Measurements from ENCODE around the gene KREMEN2. TPM values are rescaled to one million over a fixed set of nuclear protein-coding genes. Genes with fewer than 3 reads are reported as not detected.

The KREMEN2 gene
- total RNA-seq, 1 donor from 2014 or later, result 8.0 TPM

DNA sequence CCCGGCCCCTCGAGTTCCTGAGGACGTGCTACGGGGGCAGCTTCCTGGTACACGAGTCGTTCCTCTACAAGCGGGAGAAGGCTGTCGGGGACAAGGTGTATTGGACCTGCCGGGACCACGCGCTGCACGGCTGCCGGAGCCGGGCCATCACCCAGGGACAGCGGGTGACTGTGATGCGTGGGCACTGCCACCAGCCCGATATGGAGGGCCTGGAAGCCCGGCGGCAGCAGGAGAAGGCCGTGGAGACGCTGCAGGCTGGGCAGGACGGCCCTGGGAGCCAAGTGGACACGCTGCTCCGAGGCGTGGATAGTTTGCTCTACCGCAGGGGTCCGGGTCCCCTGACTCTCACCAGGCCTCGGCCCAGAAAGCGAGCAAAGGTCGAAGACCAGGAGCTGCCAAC is 30.9 kb upstream of the KREMEN2 start:
- H3K4me2 ChIP-seq (ENCODE audit: low read length), result no peak overlapping the region
- H4K20me1 ChIP-seq (ENCODE audit: insufficient read depth, low read length), result peaks cover 11% of the 10 kb centered on the region
- peaks cover 1% of the 10 kb centered on the region for H3K79me2 ChIP-seq (ENCODE audit: insufficient read depth, low read length)
- DNase-seq (ENCODE audit: low read depth) (no peak), FAIRE-seq (no peak)
- no peak overlapping the region for H3K27ac ChIP-seq (ENCODE audit: low read depth, low read length)
- no peak for TF ChIP-seq CTCF (IDR thresholded peaks at IDR 0.05; ENCODE audit: insufficient read depth, low read depth, low read length)
- peaks cover 10% of the 10 kb centered on the region for H3K36me3 Mint-ChIP-seq (ENCODE audit: low read depth, unreplicated experiment)
- H3K36me3 ChIP-seq (ENCODE audit: insufficient read depth, low read length), result no peaks in the 10 kb centered on the region
- no peaks in the 10 kb centered on the region for H3K27me3 Mint-ChIP-seq (ENCODE audit: low read depth, unreplicated experiment)
- no peak overlapping the region for H3K4me3 Mint-ChIP-seq (ENCODE audit: unreplicated experiment)
- H2AFZ ChIP-seq (ENCODE audit: low read depth, low read length), result no peak overlapping the region
- no peaks in the 10 kb centered on the region for H3K27me3 ChIP-seq (ENCODE audit: insufficient read depth, low read length)
- no peaks in the 10 kb centered on the region for H3K9me3 ChIP-seq (ENCODE audit: insufficient read depth, low read depth, low read length)
- H3K9ac ChIP-seq (ENCODE audit: low read length), result no peak overlapping the region
- no peaks in the 10 kb centered on the region for H3K4me1 Mint-ChIP-seq (ENCODE audit: low read depth, unreplicated experiment)
- H3K4me1 ChIP-seq (ENCODE audit: insufficient read depth, low read length), result no peaks in the 10 kb centered on the region
- no peaks in the 10 kb centered on the region for H3K9me3 Mint-ChIP-seq (ENCODE audit: unreplicated experiment)
- H3K4me3 ChIP-seq (ENCODE audit: insufficient read depth, low read depth, low read length), result no peak overlapping the region
- no peak overlapping the region for H3K27ac Mint-ChIP-seq (ENCODE audit: unreplicated experiment)

DNA sequence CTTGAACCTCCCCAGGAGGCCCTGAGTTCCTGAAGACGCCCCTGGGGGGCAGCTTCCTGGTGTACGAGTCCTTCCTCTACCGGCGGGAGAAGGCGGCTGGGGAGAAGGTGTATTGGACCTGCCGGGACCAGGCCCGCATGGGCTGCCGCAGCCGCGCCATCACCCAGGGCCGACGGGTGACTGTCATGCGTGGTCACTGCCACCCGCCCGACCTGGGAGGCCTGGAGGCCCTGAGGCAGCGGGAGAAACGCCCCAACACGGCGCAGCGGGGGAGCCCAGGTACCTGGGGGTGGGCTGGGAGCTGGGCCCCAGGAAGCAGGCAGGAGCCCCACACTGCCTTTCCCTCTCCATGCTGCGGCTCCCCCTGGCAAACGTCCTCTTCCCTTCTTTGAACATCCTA is 30.4 kb upstream of the KREMEN2 start:
- no peak overlapping the region for H2AFZ ChIP-seq (ENCODE audit: low read depth, low read length)
- no peaks in the 10 kb centered on the region for H3K4me1 Mint-ChIP-seq (ENCODE audit: low read depth, unreplicated experiment)
- H4K20me1 ChIP-seq (ENCODE audit: insufficient read depth, low read length), result peaks cover 7% of the 10 kb centered on the region
- H3K4me1 ChIP-seq (ENCODE audit: insufficient read depth, low read length), result no peaks in the 10 kb centered on the region
- H3K9ac ChIP-seq (ENCODE audit: low read length), result no peak overlapping the region
- H3K9me3 Mint-ChIP-seq (ENCODE audit: unreplicated experiment), result no peaks in the 10 kb centered on the region
- H3K36me3 ChIP-seq (ENCODE audit: insufficient read depth, low read length), result no peaks in the 10 kb centered on the region
- H3K27ac Mint-ChIP-seq (ENCODE audit: unreplicated experiment), result no peak overlapping the region
- H3K27me3 Mint-ChIP-seq (ENCODE audit: low read depth, unreplicated experiment), result no peaks in the 10 kb centered on the region
- FAIRE-seq, result no peak
- no peak overlapping the region for H3K27ac ChIP-seq (ENCODE audit: low read depth, low read length)
- H3K36me3 Mint-ChIP-seq (ENCODE audit: low read depth, unreplicated experiment), result peaks cover 7% of the 10 kb centered on the region
- H3K79me2 ChIP-seq (ENCODE audit: insufficient read depth, low read length), result no peaks in the 10 kb centered on the region
- no peak for TF ChIP-seq EZH2 (IDR thresholded peaks at IDR 0.05; ENCODE audit: insufficient read depth, low read length)
- TF ChIP-seq CTCF (IDR thresholded peaks at IDR 0.05; ENCODE audit: insufficient read depth, low read depth, low read length), result no peak
- DNase-seq (ENCODE audit: low read depth), result no peak
- H3K4me3 ChIP-seq (ENCODE audit: insufficient read depth, low read depth, low read length), result no peak overlapping the region
- no peak overlapping the region for H3K4me2 ChIP-seq (ENCODE audit: low read length)
- H3K9me3 ChIP-seq (ENCODE audit: insufficient read depth, low read depth, low read length), result no peaks in the 10 kb centered on the region
- H3K4me3 Mint-ChIP-seq (ENCODE audit: unreplicated experiment), result no peak overlapping the region
- H3K27me3 ChIP-seq (ENCODE audit: insufficient read depth, low read length), result no peaks in the 10 kb centered on the region

DNA sequence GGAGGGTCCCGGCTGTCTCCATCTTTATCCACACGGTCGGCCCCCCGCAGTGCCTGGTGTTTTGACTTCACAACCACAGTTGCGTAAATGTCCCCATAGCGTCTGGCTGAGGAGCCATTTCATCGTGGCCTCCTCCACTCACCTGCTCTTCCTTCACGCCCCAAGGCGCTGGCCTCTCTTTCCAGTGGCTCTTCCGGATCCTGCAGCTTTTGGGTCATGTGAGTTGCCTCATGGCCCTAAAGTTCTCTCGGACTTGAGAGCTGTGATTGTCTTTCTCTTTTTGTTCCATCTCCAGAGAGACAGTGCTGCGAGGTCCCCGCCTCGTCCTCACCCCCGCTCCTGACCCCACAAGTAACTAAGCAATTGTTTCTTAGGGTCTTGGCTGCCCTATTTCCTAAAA is 29.6 kb upstream of the KREMEN2 start:
- Histone ChIP-seq H3K79me2 (ENCODE audit: insufficient read depth, low read length) (no peaks in the 10 kb centered on the region), H3K27ac (ENCODE audit: low read depth, low read length) (no peak overlapping the region), H3K27me3 (ENCODE audit: insufficient read depth, low read length) (no peaks in the 10 kb centered on the region), H3K36me3 (ENCODE audit: insufficient read depth, low read length) (peaks cover 2% of the 10 kb centered on the region), H3K4me3 (ENCODE audit: insufficient read depth, low read depth, low read length) (no peak overlapping the region), H3K4me1 (ENCODE audit: insufficient read depth, low read length) (no peaks in the 10 kb centered on the region), H3K9me3 (ENCODE audit: insufficient read depth, low read depth, low read length) (no peaks in the 10 kb centered on the region), H4K20me1 (ENCODE audit: insufficient read depth, low read length) (peaks cover 7% of the 10 kb centered on the region), H3K4me2 (ENCODE audit: low read length) (no peak overlapping the region), H2AFZ (ENCODE audit: low read depth, low read length) (no peak overlapping the region), H3K9ac (ENCODE audit: low read length) (no peak overlapping the region)
- DNase-seq (ENCODE audit: low read depth), result no peak
- Mint-ChIP-seq H3K9me3 (ENCODE audit: unreplicated experiment) (no peaks in the 10 kb centered on the region), H3K27ac (ENCODE audit: unreplicated experiment) (no peak overlapping the region), H3K36me3 (ENCODE audit: low read depth, unreplicated experiment) (peaks cover 9% of the 10 kb centered on the region), H3K4me1 (ENCODE audit: low read depth, unreplicated experiment) (no peaks in the 10 kb centered on the region), H3K27me3 (ENCODE audit: low read depth, unreplicated experiment) (no peaks in the 10 kb centered on the region), H3K4me3 (ENCODE audit: unreplicated experiment) (no peak overlapping the region)
- FAIRE-seq, result no peak
- no peak for TF ChIP-seq CTCF (IDR thresholded peaks at IDR 0.05; ENCODE audit: insufficient read depth, low read depth, low read length)
- no peak for TF ChIP-seq EZH2 (IDR thresholded peaks at IDR 0.05; ENCODE audit: insufficient read depth, low read length)
